ENCODE data around the gene LDAH. TPM values are rescaled to one million over a fixed set of nuclear protein-coding genes. Genes with fewer than 3 reads are reported as not detected.

LDAH gene
- polyA plus RNA-seq, 1 experiment, result 31.4 TPM

- Histone ChIP-seq H3K9me3 (ENCODE audit: control insufficient read depth, insufficient read depth, low read length) (no peaks in the 10 kb centered on the region), H3K4me3 (ENCODE audit: low read depth, low read length) (no peak overlapping the region), H3K27ac (ENCODE audit: low read depth, low read length) (no peak overlapping the region), H3K27me3 (ENCODE audit: control insufficient read depth, insufficient read depth, low read length) (no peaks in the 10 kb centered on the region)
- DNase-seq (ENCODE audit: low read depth, low spot score), result no peak
- ChIA-PET CTCF (no interaction called here), POLR2A (no interaction called here)
- TF ChIP-seq CTCF (IDR thresholded peaks at IDR 0.05; ENCODE audit: low read depth, low read length), result no peak
Observed at GRCh38 chr2:20745924-20746555, 76.9 kb downstream of the LDAH start.

GRCh38 chr2:20744366-20745335, 78.2 kb downstream of the LDAH start:
- TF ChIP-seq CTCF (IDR thresholded peaks at IDR 0.05; ENCODE audit: low read depth, low read length), result no peak
- ChIA-PET CTCF (no interaction called here), POLR2A (no interaction called here)
- no peaks in the 10 kb centered on the region for H3K9me3 ChIP-seq (ENCODE audit: control insufficient read depth, insufficient read depth, low read length)
- no peaks in the 10 kb centered on the region for H3K27me3 ChIP-seq (ENCODE audit: control insufficient read depth, insufficient read depth, low read length)
- H3K4me3 ChIP-seq (ENCODE audit: low read depth, low read length), result no peak overlapping the region
- H3K27ac ChIP-seq (ENCODE audit: low read depth, low read length), result no peak overlapping the region
- no peak for DNase-seq (ENCODE audit: low read depth, low spot score)

- CTCF ChIA-PET, result interaction anchor here (0.6 kb wide), 1 partner anchor 78 kb away, joined by 3 read pairs; no protein-coding TSS in a partner anchor
Observed at GRCh38 chr2:20738772-20739171, 84.1 kb downstream of the LDAH start.

GRCh38 chr2:20737505-20737904, 85.4 kb downstream of the LDAH start:
- H3K27me3 ChIP-seq (ENCODE audit: control insufficient read depth, insufficient read depth, low read length), result no peaks in the 10 kb centered on the region
- H3K9me3 ChIP-seq (ENCODE audit: control insufficient read depth, insufficient read depth, low read length), result no peaks in the 10 kb centered on the region
- CTCF ChIA-PET, result no interaction called here
- no peak for DNase-seq (ENCODE audit: low read depth, low spot score)
- no peak overlapping the region for H3K4me3 ChIP-seq (ENCODE audit: low read depth, low read length)
- POLR2A ChIA-PET, result no interaction called here
- H3K27ac ChIP-seq (ENCODE audit: low read depth, low read length), result no peak overlapping the region
- TF ChIP-seq CTCF (IDR thresholded peaks at IDR 0.05; ENCODE audit: low read depth, low read length), result no peak

More at GRCh38 chr2:20738772-20739171, 84.1 kb downstream of the LDAH start:
- POLR2A ChIA-PET, result no interaction called here
- Histone ChIP-seq H3K27ac (ENCODE audit: low read depth, low read length) (no peak overlapping the region), H3K9me3 (ENCODE audit: control insufficient read depth, insufficient read depth, low read length) (no peaks in the 10 kb centered on the region), H3K4me3 (ENCODE audit: low read depth, low read length) (no peak overlapping the region), H3K27me3 (ENCODE audit: control insufficient read depth, insufficient read depth, low read length) (no peaks in the 10 kb centered on the region)
- DNase-seq (ENCODE audit: low read depth, low spot score), result no peak
- no peak for TF ChIP-seq CTCF (IDR thresholded peaks at IDR 0.05; ENCODE audit: low read depth, low read length)
